GM21529 (cell line): ENCODE data around the gene ZBTB17.
"Not testable (repeated sequence)": the region's sequence is repeated elsewhere in the genome, so short reads cannot be mapped to it uniquely, and the experiment has no call there.

Experiments
- ATAC-seq: cut with Tn5 transposase; IDR thresholded peaks from one replicate; pipeline ENCODE4 v1.9.1; 2021; ENCODE audit not compliant: unreplicated experiment

ZBTB17 gene

GRCh38 chr1:15989776-15990175 lies 13.9 kb upstream of the ZBTB17 start:
- no peak for ATAC-seq

GRCh38 chr1:15988856-15989736 lies 13.2 kb upstream of the ZBTB17 start:
- no peak for ATAC-seq

GRCh38 chr1:15985611-15986297 lies 9.9 kb upstream of the ZBTB17 start:
- ATAC-seq = no peak

GRCh38 chr1:15983275-15983674 lies 7.4 kb upstream of the ZBTB17 start:
- no peak for ATAC-seq

GRCh38 chr1:15981679-15982078 lies 5.8 kb upstream of the ZBTB17 start:
- ATAC-seq = no peak

- not testable (repeated sequence) for ATAC-seq
These were observed 2.0 kb upstream of the ZBTB17 start for GRCh38 chr1:15977947-15978346.

- ATAC-seq = peak; percentile 50
These were observed 520 bp downstream of the ZBTB17 start for GRCh38 chr1:15975358-15975804.

- ATAC-seq = peak; percentile 37
These were observed 1.0 kb downstream of the ZBTB17 start for GRCh38 chr1:15974855-15975254.

- no peak for ATAC-seq
These were observed 2.1 kb downstream of the ZBTB17 start for GRCh38 chr1:15973772-15974171.

- ATAC-seq = no peak
These were observed 3.5 kb downstream of the ZBTB17 start for GRCh38 chr1:15972409-15972808.

- no peak for ATAC-seq
These were observed 5.0 kb downstream of the ZBTB17 start for GRCh38 chr1:15970911-15971310.

- ATAC-seq = no peak
These were observed 6.5 kb downstream of the ZBTB17 start for GRCh38 chr1:15969321-15969880.

GRCh38 chr1:15968172-15968571 lies 7.7 kb downstream of the ZBTB17 start:
- no peak for ATAC-seq

GRCh38 chr1:15966956-15967344 lies 9.0 kb downstream of the ZBTB17 start:
- no peak for ATAC-seq

- peak; percentile 71 for ATAC-seq
These were observed 9.6 kb downstream of the ZBTB17 start for GRCh38 chr1:15966081-15966955.

- ATAC-seq = no peak
These were observed 10.6 kb downstream of the ZBTB17 start for GRCh38 chr1:15965228-15965767.

- no peak for ATAC-seq
These were observed 11.8 kb downstream of the ZBTB17 start for GRCh38 chr1:15963968-15964648.

GRCh38 chr1:15963363-15963967 lies 12.4 kb downstream of the ZBTB17 start:
- ATAC-seq = no peak

GRCh38 chr1:15962671-15963362 lies 13.1 kb downstream of the ZBTB17 start:
- ATAC-seq = no peak
